Neuron (in vitro differentiated cells): ENCODE data around the gene APC.

Source experiments
- H2AFZ ChIP-seq: one replicate; pipeline ENCODE4 v1.6.1; 2013; ENCODE audit warnings: low read depth, mild to moderate bottlenecking, inconsistent platforms, low read length, moderate library complexity
- H3K27me3 ChIP-seq: one replicate; pipeline ENCODE4 v1.6.1; 2013; ENCODE audit warnings: low read length; ENCODE audit not compliant: insufficient read depth
- H3K36me3 ChIP-seq: one replicate; pipeline ENCODE4 v1.6.1; 2013; ENCODE audit warnings: low read length; ENCODE audit not compliant: insufficient read depth
- H3K4me1 ChIP-seq: one replicate; pipeline ENCODE4 v1.6.1; 2013; ENCODE audit warnings: low read length; ENCODE audit not compliant: insufficient read depth
- H3K4me3 ChIP-seq: 2 replicates; pipeline ENCODE4 v1.5.1; 2013; ENCODE audit warnings: mild to moderate bottlenecking, low read length, moderate library complexity
- H3K9me3 ChIP-seq: one replicate; pipeline ENCODE4 v1.6.1; 2013; ENCODE audit warnings: low read length

The APC gene

GRCh38 chr5:112812549-112812948 is 74.9 kb downstream of the APC start:
- no peaks in the 10 kb centered on the region for H3K27me3 ChIP-seq
- no peak overlapping the region for H3K4me3 ChIP-seq
- no peak overlapping the region for H2AFZ ChIP-seq
- H3K9me3 ChIP-seq, result no peaks in the 10 kb centered on the region
- H3K4me1 ChIP-seq, result no peaks in the 10 kb centered on the region
- H3K36me3 ChIP-seq, result peaks cover 44% of the 10 kb centered on the region

- Histone ChIP-seq H3K36me3 (peaks cover 57% of the 10 kb centered on the region), H3K27me3 (no peaks in the 10 kb centered on the region)
Observed at GRCh38 chr5:112820246-112820645, 82.6 kb downstream of the APC start.

GRCh38 chr5:112822456-112822855 is 84.8 kb downstream of the APC start:
- H3K9me3 ChIP-seq, result no peaks in the 10 kb centered on the region
- no peaks in the 10 kb centered on the region for H3K27me3 ChIP-seq
- no peak overlapping the region for H3K4me3 ChIP-seq
- no peak overlapping the region for H2AFZ ChIP-seq
- peaks cover 2% of the 10 kb centered on the region for H3K4me1 ChIP-seq
- peaks cover 59% of the 10 kb centered on the region for H3K36me3 ChIP-seq

More at GRCh38 chr5:112820246-112820645, 82.6 kb downstream of the APC start:
- H3K9me3 ChIP-seq, result no peaks in the 10 kb centered on the region
- no peak overlapping the region for H2AFZ ChIP-seq
- no peaks in the 10 kb centered on the region for H3K4me1 ChIP-seq
- H3K4me3 ChIP-seq, result no peak overlapping the region

DNA sequence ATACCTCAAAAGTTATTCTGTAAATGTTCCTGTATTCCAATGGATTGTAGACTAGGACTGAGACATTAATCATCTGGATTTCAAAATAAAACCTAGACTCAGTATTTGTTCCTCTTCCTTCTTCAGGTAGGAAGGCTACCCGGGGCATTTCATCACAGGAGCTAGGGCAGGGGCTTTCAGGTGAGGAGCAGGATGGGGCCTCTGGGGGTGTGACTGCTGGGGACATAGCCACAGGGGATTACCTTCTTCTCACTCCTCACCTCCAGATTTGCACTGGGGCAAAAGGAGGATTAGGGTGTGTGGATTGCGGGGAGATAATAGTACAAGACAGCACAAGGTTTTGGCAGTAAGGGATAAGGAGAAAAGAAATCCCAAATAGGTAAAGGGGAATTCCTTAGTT is 85.5 kb downstream of the APC start:
- peaks cover 60% of the 10 kb centered on the region for H3K36me3 ChIP-seq
- H3K4me1 ChIP-seq, result peaks cover 2% of the 10 kb centered on the region
- no peak overlapping the region for H3K4me3 ChIP-seq
- no peaks in the 10 kb centered on the region for H3K27me3 ChIP-seq
- no peak overlapping the region for H2AFZ ChIP-seq
- no peaks in the 10 kb centered on the region for H3K9me3 ChIP-seq

- H3K27me3 ChIP-seq, result no peaks in the 10 kb centered on the region
- no peak overlapping the region for H3K4me3 ChIP-seq
- no peaks in the 10 kb centered on the region for H3K9me3 ChIP-seq
- H3K4me1 ChIP-seq, result peaks cover 2% of the 10 kb centered on the region
- no peak overlapping the region for H2AFZ ChIP-seq
- H3K36me3 ChIP-seq, result peaks cover 65% of the 10 kb centered on the region
Observed at GRCh38 chr5:112823656-112824055, 86.0 kb downstream of the APC start.

- H3K27me3 ChIP-seq, result no peaks in the 10 kb centered on the region
- no peak overlapping the region for H2AFZ ChIP-seq
- peaks cover 66% of the 10 kb centered on the region for H3K36me3 ChIP-seq
- H3K9me3 ChIP-seq, result no peaks in the 10 kb centered on the region
- no peak overlapping the region for H3K4me3 ChIP-seq
- peaks cover 2% of the 10 kb centered on the region for H3K4me1 ChIP-seq
Observed at GRCh38 chr5:112824197-112824596, 86.5 kb downstream of the APC start.

DNA sequence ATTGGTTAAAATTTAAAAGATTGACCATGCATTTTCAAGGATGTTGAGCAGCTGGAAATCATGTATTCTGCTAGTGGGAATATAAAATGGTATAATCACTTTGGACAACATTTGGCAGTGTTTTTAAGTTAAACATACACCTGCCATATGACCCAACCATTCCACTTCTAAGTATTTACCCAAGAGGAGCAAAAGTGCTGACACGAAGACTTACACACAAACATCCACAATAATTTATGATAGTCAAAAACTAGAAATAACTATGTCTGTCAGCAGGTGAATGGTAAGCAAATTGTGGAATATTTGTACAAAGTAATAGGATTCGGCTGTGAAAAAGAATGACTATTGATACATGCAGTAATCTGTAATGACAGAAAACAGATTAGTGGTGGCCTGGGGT is 92.7 kb downstream of the APC start:
- Histone ChIP-seq H3K9me3 (no peaks in the 10 kb centered on the region), H3K27me3 (no peaks in the 10 kb centered on the region), H3K4me3 (no peak overlapping the region), H3K36me3 (peaks cover 68% of the 10 kb centered on the region), H3K4me1 (peaks cover 2% of the 10 kb centered on the region), H2AFZ (no peak overlapping the region)

GRCh38 chr5:112833971-112834370 is 96.3 kb downstream of the APC start:
- Histone ChIP-seq H2AFZ (no peak overlapping the region), H3K27me3 (no peaks in the 10 kb centered on the region), H3K9me3 (peaks cover under 1% of the 10 kb centered on the region), H3K4me1 (no peaks in the 10 kb centered on the region), H3K4me3 (no peak overlapping the region), H3K36me3 (peaks cover 57% of the 10 kb centered on the region)

DNA sequence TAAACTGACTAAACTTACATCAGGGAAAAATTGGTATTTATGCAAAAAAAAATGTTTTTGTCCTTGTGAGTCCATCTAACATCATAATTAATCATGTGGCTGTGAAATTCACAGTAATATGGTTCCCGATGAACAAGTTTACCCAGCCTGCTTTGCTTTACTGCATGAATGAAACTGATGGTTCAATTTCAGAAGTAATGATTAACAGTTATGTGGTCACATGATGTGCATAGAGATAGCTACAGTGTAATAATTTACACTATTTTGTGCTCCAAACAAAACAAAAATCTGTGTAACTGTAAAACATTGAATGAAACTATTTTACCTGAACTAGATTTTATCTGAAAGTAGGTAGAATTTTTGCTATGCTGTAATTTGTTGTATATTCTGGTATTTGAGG is 106.8 kb downstream of the APC start:
- no peak overlapping the region for H2AFZ ChIP-seq
- peaks cover 3% of the 10 kb centered on the region for H3K9me3 ChIP-seq
- H3K36me3 ChIP-seq, result peaks cover 37% of the 10 kb centered on the region
- H3K4me3 ChIP-seq, result no peak overlapping the region
- no peaks in the 10 kb centered on the region for H3K27me3 ChIP-seq
- H3K4me1 ChIP-seq, result no peaks in the 10 kb centered on the region

- Histone ChIP-seq H3K4me3 (no peak overlapping the region), H3K27me3 (no peaks in the 10 kb centered on the region), H3K4me1 (no peaks in the 10 kb centered on the region), H3K36me3 (peaks cover 16% of the 10 kb centered on the region), H3K9me3 (no peaks in the 10 kb centered on the region), H2AFZ (no peak overlapping the region)
Observed at GRCh38 chr5:112846556-112846955, 108.9 kb downstream of the APC start.

DNA sequence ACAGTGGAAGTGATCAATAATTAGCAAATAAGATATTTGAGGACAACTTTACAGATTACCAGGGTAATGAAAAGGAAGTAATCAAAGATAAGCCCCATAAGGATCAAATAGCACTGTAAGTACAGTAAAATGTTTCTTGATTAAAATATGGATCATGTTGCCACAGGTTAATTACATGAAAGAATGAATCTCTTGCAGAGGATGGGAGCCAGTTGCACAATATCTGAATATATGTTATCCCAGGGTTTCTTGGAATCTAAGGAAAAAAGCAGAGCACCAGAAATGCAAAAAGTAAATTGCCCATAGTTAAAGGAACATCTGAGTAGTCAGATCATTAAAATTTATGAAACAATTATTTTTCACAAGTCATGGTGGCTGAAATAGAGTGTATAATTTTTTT is 109.6 kb downstream of the APC start:
- Histone ChIP-seq H3K27me3 (no peaks in the 10 kb centered on the region), H3K4me1 (no peaks in the 10 kb centered on the region), H3K4me3 (no peak overlapping the region), H2AFZ (no peak overlapping the region), H3K9me3 (no peaks in the 10 kb centered on the region), H3K36me3 (peaks cover 9% of the 10 kb centered on the region)

DNA sequence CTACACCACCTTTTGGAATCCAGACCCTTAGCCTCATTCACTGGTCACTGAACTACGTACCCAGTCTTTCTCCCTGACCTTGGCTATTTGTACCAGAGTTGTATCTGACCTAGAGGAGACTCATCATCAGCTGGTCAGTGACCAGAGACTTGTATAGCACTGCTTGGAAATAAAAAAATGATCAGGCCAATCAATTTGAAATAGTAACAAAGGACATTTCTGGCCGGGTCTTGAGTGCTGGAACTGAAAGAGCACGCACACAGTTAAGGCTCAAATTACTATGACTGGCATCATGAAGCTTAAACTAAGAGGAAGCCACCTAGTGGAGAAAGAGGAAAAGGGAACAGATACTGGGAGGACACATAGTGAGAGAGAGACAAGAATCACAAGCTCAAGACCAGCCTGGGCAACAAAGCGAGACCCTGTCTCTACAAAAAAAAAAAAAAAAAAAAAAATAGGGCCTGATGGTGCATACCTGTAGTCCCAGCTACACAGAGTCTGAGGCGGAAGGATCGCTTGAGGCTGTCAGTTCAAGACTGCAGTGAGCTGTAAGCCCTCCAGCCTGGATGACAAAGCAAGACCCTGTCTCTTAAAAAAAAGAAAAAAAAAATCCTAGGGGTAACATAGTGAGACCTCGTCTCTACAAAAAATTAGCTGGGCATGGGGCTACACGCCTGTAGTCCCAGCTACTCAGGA is 110.6 kb downstream of the APC start:
- H3K27me3 ChIP-seq, result no peaks in the 10 kb centered on the region
- no peaks in the 10 kb centered on the region for H3K9me3 ChIP-seq
- no peaks in the 10 kb centered on the region for H3K36me3 ChIP-seq
- no peak overlapping the region for H3K4me3 ChIP-seq
- H2AFZ ChIP-seq, result no peak overlapping the region
- H3K4me1 ChIP-seq, result no peaks in the 10 kb centered on the region

GRCh38 chr5:112849912-112850311 is 112.2 kb downstream of the APC start:
- H3K36me3 ChIP-seq, result no peaks in the 10 kb centered on the region
- no peaks in the 10 kb centered on the region for H3K4me1 ChIP-seq
- no peak overlapping the region for H3K4me3 ChIP-seq
- H2AFZ ChIP-seq, result no peak overlapping the region
- no peaks in the 10 kb centered on the region for H3K27me3 ChIP-seq
- no peaks in the 10 kb centered on the region for H3K9me3 ChIP-seq

DNA sequence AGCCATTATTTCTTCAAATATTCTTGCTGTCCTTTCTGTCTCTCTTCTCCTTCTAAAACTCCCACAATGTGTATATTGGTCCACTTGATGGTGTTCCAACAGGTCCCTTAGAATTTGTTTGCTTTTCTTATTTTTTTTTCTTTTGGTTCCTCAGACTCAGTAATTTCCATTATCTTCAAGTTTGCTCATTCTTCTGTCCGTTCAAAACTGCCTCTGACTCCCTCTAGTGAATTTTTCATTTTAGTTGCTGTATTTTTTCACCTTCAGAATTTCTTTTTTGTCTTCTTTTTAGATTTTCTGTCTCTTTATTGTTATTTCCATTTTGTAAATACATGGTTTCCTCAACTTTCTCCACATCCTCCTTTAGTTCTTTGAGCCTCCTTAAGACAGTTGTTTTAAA is 117.0 kb downstream of the APC start:
- Histone ChIP-seq H3K36me3 (no peaks in the 10 kb centered on the region), H3K4me3 (no peak overlapping the region), H3K4me1 (no peaks in the 10 kb centered on the region), H3K9me3 (no peaks in the 10 kb centered on the region), H2AFZ (no peak overlapping the region), H3K27me3 (no peaks in the 10 kb centered on the region)
